Hepatocyte (in vitro differentiated cells): ENCODE results near the gene OLIG1.

ENCODE experiments used
- CTCF ChIP-seq: fragments of 200-600 bp; sonication (generic); IDR thresholded peaks from 2 replicates; pipeline ENCODE4 v1.5.1; 2016; ENCODE audit warnings: antibody characterized with exemption, mild to moderate bottlenecking; ENCODE audit not compliant: poor library complexity
- EZH2 ChIP-seq: fragments of 200-600 bp; sonication (generic); IDR thresholded peaks from 2 replicates; pipeline ENCODE4 v1.6.1; 2016; ENCODE audit warnings: antibody characterized with exemption, mild to moderate bottlenecking, borderline replicate concordance
- EZH2phosphoT487 ChIP-seq: fragments of 200-600 bp; sonication (generic); IDR thresholded peaks from one replicate; pipeline ENCODE4 v1.6.1; 2018; ENCODE audit warnings: antibody characterized with exemption, mild to moderate bottlenecking, low read depth, moderate library complexity; ENCODE audit not compliant: unreplicated experiment, severe bottlenecking

GRCh38 chr21:33099131-33099530 lies 29.2 kb downstream of the OLIG1 start:
- TF ChIP-seq CTCF = no peak
- no peak for TF ChIP-seq EZH2phosphoT487
- no peak for TF ChIP-seq EZH2
